Measurements from ENCODE around the gene MCM7. TPM values are rescaled to one million over a fixed set of nuclear protein-coding genes. Genes with fewer than 3 reads are reported as not detected.

Gene MCM7
- total and polyA plus RNA-seq, 2 of the 13 experiments (the other 11 are each of a cell fraction or from before 2014, with no cell fraction given) = 84.5 to 214 TPM

DNA sequence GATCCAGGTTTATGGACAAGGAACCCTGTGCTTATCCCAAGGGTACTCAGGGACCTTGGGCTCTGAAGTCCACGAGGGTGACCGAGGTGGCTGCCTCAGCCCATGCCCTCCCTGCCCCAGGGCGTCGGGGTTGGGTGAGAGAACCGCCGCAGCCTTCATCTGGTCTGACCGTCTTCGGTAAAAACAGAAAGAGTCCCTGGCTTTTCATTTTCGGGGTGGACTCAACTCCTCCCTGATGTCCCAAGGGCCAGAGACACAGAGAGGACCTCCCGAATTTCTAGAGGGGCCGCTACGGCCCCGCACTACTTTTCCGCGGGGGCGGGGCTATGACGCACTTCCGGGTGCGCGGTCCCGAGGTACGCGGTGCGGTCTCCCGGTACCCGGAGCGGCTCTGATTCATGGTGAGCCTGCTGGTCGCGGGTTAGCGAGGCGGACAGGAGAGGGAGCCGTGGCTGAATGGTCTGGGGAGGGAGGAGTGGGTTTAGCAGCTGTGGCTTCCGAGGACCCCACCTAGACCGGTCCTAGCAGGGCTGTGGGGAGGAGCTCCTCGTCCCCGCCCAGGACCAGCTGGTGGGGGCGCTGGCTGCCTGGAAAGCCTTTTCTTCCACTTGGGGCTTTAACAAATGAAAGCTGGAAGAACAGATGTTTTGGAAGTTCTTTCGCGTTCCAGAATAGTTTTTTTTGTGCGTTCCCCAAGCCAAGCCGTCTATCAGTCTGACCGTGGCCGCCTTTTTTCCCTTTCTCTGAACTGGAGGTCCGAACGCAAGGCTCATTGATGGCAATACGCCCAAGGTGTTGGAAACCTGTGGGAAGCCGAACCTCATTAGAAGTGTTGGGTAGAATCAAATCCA, 51.5 kb downstream of the MCM7 start, which contains the start of gene ZSCAN21:
Gene ZSCAN21 (plus strand): TSS at position 334 of the 851 bp plus-strand sequence. CDS start 7,233 bp downstream, outside the sequence.
- Histone ChIP-seq H4K20me1 (ENCODE audit: insufficient read depth, low read length) (no peaks in the 10 kb centered on the region), H3K9ac (ENCODE audit: insufficient read depth, low read depth, low read length) (peak within 1 kb of the TSS; percentile 76), H3K36me3 (replicated peaks in 1 of 2; ENCODE audit: control insufficient read depth in 1 of 2, insufficient read depth in 2 of 2, low read length in 2 of 2) (no peaks in the 10 kb centered on the region), H3K79me2 (ENCODE audit: insufficient read depth, low read length) (peaks cover 6% of the 10 kb centered on the region), H2AFZ (ENCODE audit: low read length) (peak within 1 kb of the TSS; percentile 31), H3K27me3 (ENCODE audit: control insufficient read depth in 1 of 2, insufficient read depth in 2 of 2, low read length in 2 of 2) (no peaks in the 10 kb centered on the region), H3K4me1 (ENCODE audit: insufficient read depth, low read length) (peaks cover 29% of the 10 kb centered on the region), H3K27ac (ENCODE audit: extremely low read length, insufficient read depth, low read length) (peak within 1 kb of the TSS; percentile 77), H3K9me3 (ENCODE audit: low read length) (no peaks in the 10 kb centered on the region), H3K4me3 (replicated peaks in 1 of 3; ENCODE audit: insufficient read depth in 1 of 3, low read depth in 2 of 3, low read length in 3 of 3) (peak within 1 kb of the TSS; percentile 62 to 80 (median 76)), H3K4me2 (ENCODE audit: low read depth, low read length) (peak within 1 kb of the TSS; percentile 87)
- ATAC-seq (peak; percentile 92), DNase-seq (ENCODE audit: low spot score) (peak; percentile 75), FAIRE-seq (peak; percentile 26)
- intact Hi-C loops (cut with micrococcal nuclease; ENCODE audit: unreplicated experiment) (loop anchor here (5.0 kb wide), 1 partner anchor 72 kb away; the partner anchor contains the start of gene AZGP1), in situ Hi-C loops (cut with HindIII; ENCODE audit: extremely low pct_ligation_motif_present, low pct_unique_long_range_greater_than_20kb) (loop anchor here (5.0 to 10.0 kb wide), 2 partner anchors 57 to 135 kb away; partner anchors contain the start of gene TRIM4)
- POLR2A ChIA-PET = interaction anchor here (0.7 to 1.5 kb wide), 19 partner anchors 11 to 130 kb away, joined by 3 to 13 read pairs (median 5); partner anchors contain the start of genes AP4M1, AZGP1, TRIM4 and ZKSCAN1
- no TSS peak for BruUV-seq (replicated peaks)
- WGBS (ENCODE audit: low lambda C conversion rate) = 14% methylated on average over 39 of the region's 47 CpGs
- CTCF ChIA-PET (ENCODE audit: low intra/inter-chr PET ratio, low total read pairs) = interaction anchor here (1.9 kb wide), 1 partner anchor 56 kb away, joined by 6 read pairs; no protein-coding TSS in a partner anchor
- TF ChIP-seq HIVEP1 (CRISPR knock-in tag; IDR thresholded peaks at IDR 0.05) (no peak; the same call in 1 of the 2 replicates), MYC (CRISPR knock-in tag; IDR thresholded peaks at IDR 0.05; ENCODE audit: borderline replicate concordance) (peak; percentile 81), IRX3 (CRISPR knock-in tag; IDR thresholded peaks at IDR 0.05; ENCODE audit: borderline replicate concordance, low read depth) (peak; percentile 30; the same call in 1 of the 2 replicates), ZNF607 (CRISPR knock-in tag; IDR thresholded peaks at IDR 0.05; ENCODE audit: borderline replicate concordance) (no peak), GRHL1 (CRISPR knock-in tag; conservative IDR thresholded peaks at IDR 0.05) (no peak), ZSCAN31 (CRISPR knock-in tag; IDR thresholded peaks at IDR 0.05; ENCODE audit: low read depth) (peak; percentile 55; the same call in 1 of the 2 replicates), PHF20 (CRISPR knock-in tag; IDR thresholded peaks at IDR 0.05) (peak; percentile 86), ZNF337 (CRISPR knock-in tag; IDR thresholded peaks at IDR 0.05; ENCODE audit: borderline replicate concordance, low read depth) (0 out of 2 replicates have a peak, but pooled peaks have one; percentile 29), ZBED4 (CRISPR knock-in tag; IDR thresholded peaks at IDR 0.05; ENCODE audit: borderline replicate concordance) (no peak), ZMAT5 (CRISPR knock-in tag; IDR thresholded peaks at IDR 0.05; ENCODE audit: borderline replicate concordance, low read depth) (no peak), ZFP36L2 (CRISPR knock-in tag; IDR thresholded peaks at IDR 0.05) (no peak), ZFP36 (IDR thresholded peaks at IDR 0.05; ENCODE audit: borderline replicate concordance, low read depth, low read length, partially characterized antibody) (no peak), NR2F2 (IDR thresholded peaks at IDR 0.05; ENCODE audit: borderline replicate concordance, low read depth) (no peak), ZNF225 (CRISPR knock-in tag; IDR thresholded peaks at IDR 0.05) (no peak)
- TF ChIP-seq, protein P1, sequence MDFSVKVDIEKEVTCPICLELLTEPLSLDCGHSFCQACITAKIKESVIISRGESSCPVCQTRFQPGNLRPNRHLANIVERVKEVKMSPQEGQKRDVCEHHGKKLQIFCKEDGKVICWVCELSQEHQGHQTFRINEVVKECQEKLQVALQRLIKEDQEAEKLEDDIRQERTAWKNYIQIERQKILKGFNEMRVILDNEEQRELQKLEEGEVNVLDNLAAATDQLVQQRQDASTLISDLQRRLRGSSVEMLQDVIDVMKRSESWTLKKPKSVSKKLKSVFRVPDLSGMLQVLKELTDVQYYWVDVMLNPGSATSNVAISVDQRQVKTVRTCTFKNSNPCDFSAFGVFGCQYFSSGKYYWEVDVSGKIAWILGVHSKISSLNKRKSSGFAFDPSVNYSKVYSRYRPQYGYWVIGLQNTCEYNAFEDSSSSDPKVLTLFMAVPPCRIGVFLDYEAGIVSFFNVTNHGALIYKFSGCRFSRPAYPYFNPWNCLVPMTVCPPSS (IDR thresholded peaks at IDR 0.05) = no peak

Data from HepG2 (cell line).